Thyroid gland (tissue), 4 donors: ENCODE data around the gene RPS6KC1. TPM values are rescaled to one million over a fixed set of nuclear protein-coding genes. Genes with fewer than 3 reads are reported as not detected.
"Not testable (repeated sequence)": the region's sequence is repeated elsewhere in the genome, so short reads cannot be mapped to it uniquely, and the experiment has no call there.

Source experiments
- DNase-seq, 2 donors: peaks; one replicate each; pipeline ENCODE4 v3.0.0-alpha.2; 2019
- H3K27ac ChIP-seq, 3 donors: fragments of 200-600 bp; sonication (generic); 1 replicate in 2 of 3; 2 replicates in 1 of 3; pipeline ENCODE4 v1.5.1; 2016 to 2019; ENCODE audit warnings: mild to moderate bottlenecking in 1 of 3, moderate library complexity in 1 of 3
- H3K27me3 ChIP-seq: fragments of 200-600 bp; sonication (generic); one replicate; pipeline ENCODE4 v1.5.1; 2019
- H3K36me3 ChIP-seq, 2 donors: fragments of 200-600 bp; sonication (generic); one replicate each; pipeline ENCODE4 v1.5.1; 2016 to 2019
- H3K4me1 ChIP-seq, 2 donors: fragments of 200-600 bp; sonication (generic); one replicate each; pipeline ENCODE4 v1.5.1; 2017 to 2019
- H3K4me3 ChIP-seq, 3 donors: fragments of 200-600 bp; sonication (generic); replicated peaks in 1 of 3; 1 replicate in 2 of 3; 2 replicates in 1 of 3; pipeline ENCODE4 v1.5.1; 2016; ENCODE audit warnings: mild to moderate bottlenecking in 1 of 3
- H3K9me3 ChIP-seq: fragments of 200-600 bp; sonication (generic); one replicate; pipeline ENCODE4 v1.5.1; 2017
- CTCF ChIP-seq, 6 experiments: fragments of 200-600 bp in 3 of 6; fragments of 450-650 bp in 3 of 6; sonication (generic) in 3 of 6; IDR thresholded peaks; one replicate each; pipeline ENCODE4 v1.5.1; 2016 to 2019; ENCODE audit warnings: antibody characterized with exemption in 6 of 6, mild to moderate bottlenecking in 2 of 6, inconsistent platforms in 1 of 6, moderate library complexity in 1 of 6
- POLR2A ChIP-seq, 2 donors: fragments of 450-650 bp; IDR thresholded peaks; one replicate each; pipeline ENCODE4 v1.6.1; 2017; ENCODE audit warnings: antibody characterized with exemption in 2 of 2, mild to moderate bottlenecking in 2 of 2, moderate library complexity in 1 of 2
- WGBS, 2 donors: methylation state at CpG; one replicate each; pipeline ENCODE4 v1.1.5; 2017; 5-methylcytosine and 5-hydroxymethylcytosine counted together
- intact Hi-C: fragments of 100-400 bp; cut with DNase I; formaldehyde crosslinking; loops from one replicate; pipeline ENCODE4 v1.15.1; 2023
- total RNA-seq, 4 donors: library from RNA; depleted of rRNA; stranded (reverse); fragments of >200 nt; gene quantifications; one replicate each; pipeline ENCODE4 v1.2.3, GENCODE V29; 2016

Gene RPS6KC1
- total RNA-seq, 4 donors from 2014 or later, result 20.3 to 29.9 (median 22.1) TPM

GRCh38 chr1:213015099-213016050 lies 35.7 kb upstream of the RPS6KC1 start, which contains the start of gene ANGEL2:
Gene ANGEL2 (minus strand): TSS chr1:213015867. CDS start chr1:213015671, 196 bp downstream.
- Histone ChIP-seq H3K27ac (peak within 1 kb of the TSS; percentile 78 to 87 (median 87)), H3K4me3 (peak within 1 kb of the TSS; percentile 11 to 89 (median 53)), H3K9me3 (no peaks in the 10 kb centered on the region), H3K36me3 (no peaks in the 10 kb centered on the region), H3K27me3 (no peaks in the 10 kb centered on the region), H3K4me1 (peaks cover 12 to 18% of the 10 kb centered on the region in 2 donors)
- intact Hi-C loops, result loop anchor here (10.0 kb wide), 1 partner anchor 221 kb away; the partner anchor contains the start of genes NSL1 and TATDN3
- WGBS, 2 donors, result 0 to 1% methylated on average over 34 to 57 of the region's 66 CpGs
- peak in 1 of 2 donors; percentile 68 for TF ChIP-seq POLR2A (IDR thresholded peaks at IDR 0.05)
- no peak for TF ChIP-seq CTCF (IDR thresholded peaks at IDR 0.05)
- DNase-seq, result peak; percentile 96 to 97

- no peaks in the 10 kb centered on the region for H3K27me3 ChIP-seq
- H3K36me3 ChIP-seq, result no peaks in the 10 kb centered on the region
- TF ChIP-seq POLR2A (IDR thresholded peaks at IDR 0.05) (no peak), CTCF (IDR thresholded peaks at IDR 0.05) (no peak)
- peaks cover 12 to 18% of the 10 kb centered on the region in 2 donors for H3K4me1 ChIP-seq
- 91 to 92% methylated on average over 9 of the region's 9 CpGs for WGBS, 2 donors
- no peak for DNase-seq
- no peak overlapping the region for H3K4me3 ChIP-seq
- H3K9me3 ChIP-seq, result no peaks in the 10 kb centered on the region
- H3K27ac ChIP-seq, result no peak overlapping the region
- intact Hi-C loops, result loop anchor here (10.0 kb wide), 1 partner anchor 223 kb away; the partner anchor contains the start of genes NSL1 and TATDN3
Observed at GRCh38 chr1:213017447-213018273, 33.4 kb upstream of the RPS6KC1 start.

- WGBS, 2 donors, result 92 to 95% methylated on average over 4 of the region's 4 CpGs
- intact Hi-C loops, result loop anchor here (10.0 kb wide), 1 partner anchor 225 kb away; the partner anchor contains the start of genes NSL1 and TATDN3
- Histone ChIP-seq H3K4me3 (no peak overlapping the region), H3K4me1 (peaks cover 6 to 7% of the 10 kb centered on the region in 2 donors), H3K36me3 (no peaks in the 10 kb centered on the region), H3K27ac (no peak overlapping the region), H3K27me3 (no peaks in the 10 kb centered on the region), H3K9me3 (no peaks in the 10 kb centered on the region)
- TF ChIP-seq POLR2A (IDR thresholded peaks at IDR 0.05) (no peak), CTCF (IDR thresholded peaks at IDR 0.05) (no peak)
- DNase-seq, result no peak
Observed at GRCh38 chr1:213019450-213019849, 31.6 kb upstream of the RPS6KC1 start.

GRCh38 chr1:213020016-213020415 lies 31.0 kb upstream of the RPS6KC1 start:
- Histone ChIP-seq H3K36me3 (no peaks in the 10 kb centered on the region), H3K4me3 (no peak overlapping the region), H3K4me1 (peaks cover 3% of the 10 kb centered on the region in 2 donors), H3K27ac (no peak overlapping the region), H3K27me3 (no peaks in the 10 kb centered on the region), H3K9me3 (no peaks in the 10 kb centered on the region)
- WGBS, 2 donors, result 97 to 98% methylated on average over 3 of the region's 3 CpGs
- no peak for DNase-seq
- intact Hi-C loops, result no loop called here
- no peak for TF ChIP-seq CTCF (IDR thresholded peaks at IDR 0.05)
- no peak for TF ChIP-seq POLR2A (IDR thresholded peaks at IDR 0.05)

- H3K9me3 ChIP-seq, H3K27me3 ChIP-seq, H3K4me1 ChIP-seq, H3K36me3 ChIP-seq, H3K27ac ChIP-seq, intact Hi-C loops, H3K4me3 ChIP-seq, DNase-seq: not testable (repeated sequence)
- 84 to 86% methylated on average over 3 of the region's 3 CpGs for WGBS, 2 donors
Observed at GRCh38 chr1:213027024-213027423, 24.0 kb upstream of the RPS6KC1 start.
